WTC11 (cell line): ENCODE data around the gene RIPPLY2. TPM values are rescaled to one million over a fixed set of nuclear protein-coding genes. Genes with fewer than 3 reads are reported as not detected.

Source experiments
- total RNA-seq: library from RNA; stranded (reverse); gene quantifications from 3 replicates; pipeline ENCODE4 v1.2.3, GENCODE V29; 2021

RIPPLY2 gene
- total RNA-seq, 1 experiment from 2014 or later, result 0.66 TPM

Other genes with a start within 250 kb of the RIPPLY2 start
- 0.70 to 1.2 TPM (median 1.1 TPM) in 3 replicates for gene SNAP91, start 144.3 kb upstream of the RIPPLY2 start, total RNA-seq
- 12.4 to 16.2 TPM (median 12.5 TPM) in 3 replicates for gene CYB5R4, start 6.3 kb downstream of the RIPPLY2 start, total RNA-seq
- gene MRAP2, start 180.4 kb downstream of the RIPPLY2 start, total RNA-seq, result 4.8 to 5.2 TPM (median 4.9 TPM) in 3 replicates